22Rv1 (cell line): Measurements from ENCODE around the gene PARVB.

Experiments used
- ZFX ChIP-seq: fragments of 450-650 bp; IDR thresholded peaks from 2 replicates; pipeline ENCODE4 v1.6.1; 2017; ENCODE audit warnings: antibody characterized with exemption, borderline replicate concordance
- TF ChIP-seq, protein P1 (sequence below): fragments of 450-650 bp; IDR thresholded peaks from 2 replicates; pipeline ENCODE4 v1.5.1; 2017; ENCODE audit warnings: mild to moderate bottlenecking

DNA sequence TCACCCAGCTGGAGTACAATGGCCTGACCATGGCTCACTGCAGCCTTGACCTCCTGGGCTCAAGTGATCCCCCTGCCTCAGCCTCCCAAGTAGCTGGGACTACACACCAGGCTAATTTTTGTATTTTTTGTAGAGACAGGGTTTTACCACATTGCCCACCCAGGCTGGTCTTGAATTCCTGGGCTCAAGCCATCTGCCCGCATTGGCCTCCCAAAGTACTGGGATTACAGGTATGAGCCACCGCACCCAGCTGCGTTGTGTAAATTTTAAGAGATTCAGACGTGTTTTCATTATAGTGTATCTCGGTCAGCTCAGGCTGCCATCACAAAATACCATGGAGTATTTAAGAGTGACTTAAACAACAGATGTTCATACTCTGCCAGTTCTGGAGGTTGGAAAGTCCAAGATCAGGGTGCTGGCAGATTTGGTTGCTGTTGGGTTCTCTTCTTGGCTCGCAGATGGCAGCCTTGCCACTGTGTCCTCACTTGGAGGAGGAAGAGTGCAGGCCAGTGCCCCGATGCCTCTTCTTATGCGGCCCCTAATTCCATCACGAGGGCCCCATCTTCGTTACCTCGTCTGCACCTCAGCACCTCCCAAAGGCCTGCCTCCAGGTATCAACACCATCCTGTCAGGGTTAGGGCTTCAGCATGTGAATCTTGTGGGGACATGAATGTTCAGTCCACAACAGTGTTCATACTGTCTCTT is 32.6 kb upstream of the PARVB start:
- TF ChIP-seq, protein P1, sequence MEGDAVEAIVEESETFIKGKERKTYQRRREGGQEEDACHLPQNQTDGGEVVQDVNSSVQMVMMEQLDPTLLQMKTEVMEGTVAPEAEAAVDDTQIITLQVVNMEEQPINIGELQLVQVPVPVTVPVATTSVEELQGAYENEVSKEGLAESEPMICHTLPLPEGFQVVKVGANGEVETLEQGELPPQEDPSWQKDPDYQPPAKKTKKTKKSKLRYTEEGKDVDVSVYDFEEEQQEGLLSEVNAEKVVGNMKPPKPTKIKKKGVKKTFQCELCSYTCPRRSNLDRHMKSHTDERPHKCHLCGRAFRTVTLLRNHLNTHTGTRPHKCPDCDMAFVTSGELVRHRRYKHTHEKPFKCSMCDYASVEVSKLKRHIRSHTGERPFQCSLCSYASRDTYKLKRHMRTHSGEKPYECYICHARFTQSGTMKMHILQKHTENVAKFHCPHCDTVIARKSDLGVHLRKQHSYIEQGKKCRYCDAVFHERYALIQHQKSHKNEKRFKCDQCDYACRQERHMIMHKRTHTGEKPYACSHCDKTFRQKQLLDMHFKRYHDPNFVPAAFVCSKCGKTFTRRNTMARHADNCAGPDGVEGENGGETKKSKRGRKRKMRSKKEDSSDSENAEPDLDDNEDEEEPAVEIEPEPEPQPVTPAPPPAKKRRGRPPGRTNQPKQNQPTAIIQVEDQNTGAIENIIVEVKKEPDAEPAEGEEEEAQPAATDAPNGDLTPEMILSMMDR = no peak
- no peak for TF ChIP-seq ZFX
